HL-60 (cell line): ENCODE results near the gene NRDC.

ENCODE experiments used
- GABPA ChIP-seq: IDR thresholded peaks from 2 replicates; pipeline ENCODE4 v1.6.1; 2012; ENCODE audit warnings: low read depth
- POLR2AphosphoS5 ChIP-seq: IDR thresholded peaks from 2 replicates; pipeline ENCODE4 v1.6.1; 2012; ENCODE audit warnings: low read depth
- TF ChIP-seq, protein P1 (sequence below): IDR thresholded peaks from one replicate; pipeline ENCODE4 v1.5.1; 2011; ENCODE audit warnings: low read length, control low read depth, inconsistent platforms; ENCODE audit not compliant: insufficient read depth
- TF ChIP-seq, protein P2 (sequence below): IDR thresholded peaks from 2 replicates; pipeline ENCODE4 v1.6.1; 2012; ENCODE audit warnings: low read depth; ENCODE audit not compliant: insufficient replicate concordance

DNA sequence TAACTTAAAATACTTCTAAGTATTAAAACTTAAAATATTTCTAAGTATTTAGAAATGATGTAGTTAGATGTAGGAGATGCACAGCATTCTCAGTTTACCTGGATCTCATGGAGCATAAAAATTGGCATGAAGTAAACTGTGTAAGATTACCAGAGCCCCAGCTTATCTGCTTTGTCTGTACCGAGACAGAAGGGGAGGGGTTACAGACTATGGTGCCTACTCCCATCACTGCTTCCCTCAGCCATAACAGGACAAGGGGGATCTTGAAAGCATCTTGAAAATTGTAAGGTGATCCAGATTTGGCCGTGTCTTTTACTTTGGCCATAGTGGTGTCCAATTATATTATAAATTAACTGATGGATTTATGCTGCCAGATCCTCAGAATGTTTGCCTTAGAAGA lies 18.8 kb downstream of the NRDC start:
- TF ChIP-seq POLR2AphosphoS5 = no peak
- TF ChIP-seq, protein P1, sequence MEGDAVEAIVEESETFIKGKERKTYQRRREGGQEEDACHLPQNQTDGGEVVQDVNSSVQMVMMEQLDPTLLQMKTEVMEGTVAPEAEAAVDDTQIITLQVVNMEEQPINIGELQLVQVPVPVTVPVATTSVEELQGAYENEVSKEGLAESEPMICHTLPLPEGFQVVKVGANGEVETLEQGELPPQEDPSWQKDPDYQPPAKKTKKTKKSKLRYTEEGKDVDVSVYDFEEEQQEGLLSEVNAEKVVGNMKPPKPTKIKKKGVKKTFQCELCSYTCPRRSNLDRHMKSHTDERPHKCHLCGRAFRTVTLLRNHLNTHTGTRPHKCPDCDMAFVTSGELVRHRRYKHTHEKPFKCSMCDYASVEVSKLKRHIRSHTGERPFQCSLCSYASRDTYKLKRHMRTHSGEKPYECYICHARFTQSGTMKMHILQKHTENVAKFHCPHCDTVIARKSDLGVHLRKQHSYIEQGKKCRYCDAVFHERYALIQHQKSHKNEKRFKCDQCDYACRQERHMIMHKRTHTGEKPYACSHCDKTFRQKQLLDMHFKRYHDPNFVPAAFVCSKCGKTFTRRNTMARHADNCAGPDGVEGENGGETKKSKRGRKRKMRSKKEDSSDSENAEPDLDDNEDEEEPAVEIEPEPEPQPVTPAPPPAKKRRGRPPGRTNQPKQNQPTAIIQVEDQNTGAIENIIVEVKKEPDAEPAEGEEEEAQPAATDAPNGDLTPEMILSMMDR = no peak
- TF ChIP-seq, protein P2, sequence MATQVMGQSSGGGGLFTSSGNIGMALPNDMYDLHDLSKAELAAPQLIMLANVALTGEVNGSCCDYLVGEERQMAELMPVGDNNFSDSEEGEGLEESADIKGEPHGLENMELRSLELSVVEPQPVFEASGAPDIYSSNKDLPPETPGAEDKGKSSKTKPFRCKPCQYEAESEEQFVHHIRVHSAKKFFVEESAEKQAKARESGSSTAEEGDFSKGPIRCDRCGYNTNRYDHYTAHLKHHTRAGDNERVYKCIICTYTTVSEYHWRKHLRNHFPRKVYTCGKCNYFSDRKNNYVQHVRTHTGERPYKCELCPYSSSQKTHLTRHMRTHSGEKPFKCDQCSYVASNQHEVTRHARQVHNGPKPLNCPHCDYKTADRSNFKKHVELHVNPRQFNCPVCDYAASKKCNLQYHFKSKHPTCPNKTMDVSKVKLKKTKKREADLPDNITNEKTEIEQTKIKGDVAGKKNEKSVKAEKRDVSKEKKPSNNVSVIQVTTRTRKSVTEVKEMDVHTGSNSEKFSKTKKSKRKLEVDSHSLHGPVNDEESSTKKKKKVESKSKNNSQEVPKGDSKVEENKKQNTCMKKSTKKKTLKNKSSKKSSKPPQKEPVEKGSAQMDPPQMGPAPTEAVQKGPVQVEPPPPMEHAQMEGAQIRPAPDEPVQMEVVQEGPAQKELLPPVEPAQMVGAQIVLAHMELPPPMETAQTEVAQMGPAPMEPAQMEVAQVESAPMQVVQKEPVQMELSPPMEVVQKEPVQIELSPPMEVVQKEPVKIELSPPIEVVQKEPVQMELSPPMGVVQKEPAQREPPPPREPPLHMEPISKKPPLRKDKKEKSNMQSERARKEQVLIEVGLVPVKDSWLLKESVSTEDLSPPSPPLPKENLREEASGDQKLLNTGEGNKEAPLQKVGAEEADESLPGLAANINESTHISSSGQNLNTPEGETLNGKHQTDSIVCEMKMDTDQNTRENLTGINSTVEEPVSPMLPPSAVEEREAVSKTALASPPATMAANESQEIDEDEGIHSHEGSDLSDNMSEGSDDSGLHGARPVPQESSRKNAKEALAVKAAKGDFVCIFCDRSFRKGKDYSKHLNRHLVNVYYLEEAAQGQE = no peak
- TF ChIP-seq GABPA = no peak
